Measurements from ENCODE around the gene XYLT1.

- TF ChIP-seq EZH2 (IDR thresholded peaks at IDR 0.05; ENCODE audit: insufficient read depth, poor library complexity, severe bottlenecking) (no peak), EZH2phosphoT487 (IDR thresholded peaks at IDR 0.05; ENCODE audit: insufficient read depth, low read depth) (no peak)
Observed at GRCh38 chr16:17224350-17224749, 246.4 kb downstream of the XYLT1 start.
